OCI-LY3 (cell line): ENCODE measurements around the gene ACTR1A.

Experiments used
- H2AFZ ChIP-seq: fragments of 200-600, 300-600 bp; shearing (Covaris generic); 2 replicates; pipeline ENCODE4 v1.6.0; 2014; ENCODE audit warnings: antibody characterized with exemption, low read depth, low read length
- H3K27ac ChIP-seq: fragments of 200-600, 300-600 bp; sonication (generic); 2 replicates; pipeline ENCODE4 v1.5.1; 2014; ENCODE audit warnings: mild to moderate bottlenecking, low read length, moderate library complexity, mixed read lengths
- H3K27me3 ChIP-seq: fragments of 200-600, 300-600 bp; sonication (generic); 2 replicates; pipeline ENCODE4 v1.6.1; 2014; ENCODE audit warnings: low read depth, low read length, mixed read lengths
- H3K36me3 ChIP-seq: fragments of 200-600, 300-600 bp; sonication (generic); replicated peaks from 2 replicates; pipeline ENCODE3; 2014; ENCODE audit warnings: low read depth, low read length, mixed read lengths
- H3K4me1 ChIP-seq: fragments of 300-600, 200-600 bp; sonication (generic); 2 replicates; pipeline ENCODE4 v1.6.1; 2014; ENCODE audit warnings: low read length, mixed read lengths
- H3K4me2 ChIP-seq: fragments of 200-600, 300-600 bp; sonication (generic); 2 replicates; pipeline ENCODE4 v1.6.1; 2014; ENCODE audit warnings: low read length, mixed read lengths
- H3K4me3 ChIP-seq: fragments of 300-600, 200-600 bp; sonication (generic); 2 replicates; pipeline ENCODE4 v1.5.1; 2014; ENCODE audit warnings: antibody characterized with exemption, mild to moderate bottlenecking, low read length, moderate library complexity
- H3K79me2 ChIP-seq: fragments of 300-600, 200-600 bp; shearing (Covaris generic); 2 replicates; pipeline ENCODE4 v1.6.1; 2014; ENCODE audit warnings: mild to moderate bottlenecking, low read length, mixed read lengths
- H3K9ac ChIP-seq: fragments of 300-600, 200-600 bp; shearing (Covaris generic); 2 replicates; pipeline ENCODE4 v1.6.0; 2014; ENCODE audit warnings: mild to moderate bottlenecking, low read length, moderate library complexity
- H3K9me3 ChIP-seq: fragments of 200-600, 300-600 bp; shearing (Covaris generic); 2 replicates; pipeline ENCODE4 v1.6.1; 2014; ENCODE audit warnings: low read length, mixed read lengths; ENCODE audit not compliant: insufficient read depth
- H4K20me1 ChIP-seq: fragments of 200-600, 300-600 bp; sonication (generic); 2 replicates; pipeline ENCODE4 v1.6.1; 2016; ENCODE audit warnings: low read length, mixed read lengths; ENCODE audit not compliant: insufficient read depth
- CTCF ChIP-seq: fragments of 200-600, 300-600 bp; sonication (generic); IDR thresholded peaks from 2 replicates; pipeline ENCODE4 v1.5.1; 2014; ENCODE audit warnings: antibody characterized with exemption, low read length, low read depth
- EZH2phosphoT487 ChIP-seq: fragments of 200-600 bp; shearing (Covaris generic); IDR thresholded peaks from 2 replicates; pipeline ENCODE4 v1.6.1; 2018; ENCODE audit warnings: antibody characterized with exemption, mixed run types, low read depth

ACTR1A gene

GRCh38 chr10:102467318-102467717 lies 35.2 kb downstream of the ACTR1A start:
- H3K9ac ChIP-seq, result no peak overlapping the region
- H3K4me2 ChIP-seq, result no peak overlapping the region
- H3K4me3 ChIP-seq, result no peak overlapping the region
- H3K79me2 ChIP-seq, result peaks cover 14% of the 10 kb centered on the region
- H3K27ac ChIP-seq, result no peak overlapping the region
- TF ChIP-seq EZH2phosphoT487 (no peak), CTCF (no peak)
- H3K36me3 ChIP-seq, result no peaks in the 10 kb centered on the region
- H3K27me3 ChIP-seq, result no peaks in the 10 kb centered on the region
- H4K20me1 ChIP-seq, result no peaks in the 10 kb centered on the region
- no peaks in the 10 kb centered on the region for H3K9me3 ChIP-seq
- no peak overlapping the region for H2AFZ ChIP-seq
- H3K4me1 ChIP-seq, result peaks cover 6% of the 10 kb centered on the region

- Histone ChIP-seq H3K36me3 (no peaks in the 10 kb centered on the region), H3K9me3 (no peaks in the 10 kb centered on the region), H3K4me1 (peaks cover 15% of the 10 kb centered on the region), H4K20me1 (no peaks in the 10 kb centered on the region), H3K79me2 (peaks cover 20% of the 10 kb centered on the region), H3K4me3 (no peak overlapping the region), H3K27ac (no peak overlapping the region), H3K27me3 (no peaks in the 10 kb centered on the region), H2AFZ (no peak overlapping the region), H3K4me2 (no peak overlapping the region), H3K9ac (no peak overlapping the region)
- TF ChIP-seq EZH2phosphoT487, result no peak
- TF ChIP-seq CTCF, result no peak
These were observed 37.0 kb downstream of the ACTR1A start for GRCh38 chr10:102465466-102465865.

- H3K27me3 ChIP-seq, result no peaks in the 10 kb centered on the region
- H2AFZ ChIP-seq, result no peak overlapping the region
- no peak overlapping the region for H3K9ac ChIP-seq
- no peak overlapping the region for H3K4me3 ChIP-seq
- no peaks in the 10 kb centered on the region for H3K9me3 ChIP-seq
- H3K4me2 ChIP-seq, result no peak overlapping the region
- peaks cover 15% of the 10 kb centered on the region for H3K4me1 ChIP-seq
- H3K36me3 ChIP-seq, result no peaks in the 10 kb centered on the region
- no peak overlapping the region for H3K27ac ChIP-seq
- no peak for TF ChIP-seq CTCF
- no peak for TF ChIP-seq EZH2phosphoT487
- no peaks in the 10 kb centered on the region for H4K20me1 ChIP-seq
- H3K79me2 ChIP-seq, result peaks cover 20% of the 10 kb centered on the region
These were observed 38.5 kb downstream of the ACTR1A start for GRCh38 chr10:102463983-102464382.

GRCh38 chr10:102462512-102463054 lies 39.9 kb downstream of the ACTR1A start:
- Histone ChIP-seq H4K20me1 (no peaks in the 10 kb centered on the region), H3K4me2 (peak overlapping the region; percentile 82), H3K36me3 (no peaks in the 10 kb centered on the region), H3K4me1 (peaks cover 15% of the 10 kb centered on the region), H3K9me3 (no peaks in the 10 kb centered on the region), H3K4me3 (peak overlapping the region; percentile 92), H3K79me2 (peaks cover 20% of the 10 kb centered on the region), H3K27ac (no peak overlapping the region), H2AFZ (no peak overlapping the region), H3K27me3 (no peaks in the 10 kb centered on the region), H3K9ac (no peak overlapping the region)
- TF ChIP-seq CTCF (no peak), EZH2phosphoT487 (no peak)
